GM23248 (cell line): ENCODE measurements around the gene TMEM14A. TPM values are rescaled to one million over a fixed set of nuclear protein-coding genes. Genes with fewer than 3 reads are reported as not detected.
A peak's percentile ranks its signal among the peaks of the same experiment; 100 is the strongest.

Experiments
- DNase-seq: peaks from one replicate; pipeline ENCODE4 v3.0.0-alpha.2; 2015
- H2AFZ ChIP-seq: fragments of 200-600 bp; sonication (generic); 2 replicates; pipeline ENCODE4 v1.6.1; 2016; ENCODE audit warnings: antibody characterized with exemption
- H3F3A ChIP-seq: fragments of 200-600 bp; sonication (generic); 2 replicates; pipeline ENCODE4 v1.6.1; 2016; ENCODE audit warnings: mild to moderate bottlenecking, antibody characterized with exemption, mixed run types; ENCODE audit not compliant: insufficient read depth
- H3K27ac ChIP-seq: fragments of 200-600 bp; sonication (generic); 2 replicates; pipeline ENCODE4 v1.5.1; 2016; ENCODE audit warnings: mild to moderate bottlenecking
- H3K27me3 ChIP-seq: fragments of 200-600 bp; sonication (generic); replicated peaks from 2 replicates; pipeline ENCODE4 v1.6.1; 2016; ENCODE audit warnings: mild to moderate bottlenecking; ENCODE audit not compliant: insufficient read depth
- H3K36me3 ChIP-seq: fragments of 200-600 bp; sonication (generic); 2 replicates; pipeline ENCODE4 v1.6.1; 2016; ENCODE audit warnings: low read depth, mild to moderate bottlenecking
- H3K4me1 ChIP-seq: fragments of 200-600 bp; sonication (generic); 2 replicates; pipeline ENCODE4 v1.6.1; 2016; ENCODE audit warnings: mild to moderate bottlenecking; ENCODE audit not compliant: insufficient read depth
- H3K4me2 ChIP-seq: fragments of 200-600 bp; sonication (generic); one replicate; pipeline ENCODE4 v1.6.1; 2016; ENCODE audit warnings: mild to moderate bottlenecking; ENCODE audit not compliant: unreplicated experiment
- H3K4me3 ChIP-seq: fragments of 200-600 bp; sonication (generic); 2 replicates; pipeline ENCODE4 v1.5.1; 2016; ENCODE audit warnings: mild to moderate bottlenecking
- H3K79me2 ChIP-seq: fragments of 200-600 bp; sonication (generic); 2 replicates; pipeline ENCODE4 v1.6.1; 2016; ENCODE audit warnings: mild to moderate bottlenecking; ENCODE audit not compliant: insufficient read depth
- H3K9ac ChIP-seq: fragments of 200-600 bp; sonication (generic); 2 replicates; pipeline ENCODE4 v1.6.1; 2016; ENCODE audit warnings: mild to moderate bottlenecking
- H3K9me2 ChIP-seq: fragments of 200-600 bp; sonication (generic); 2 replicates; pipeline ENCODE4 v1.6.1; 2016; ENCODE audit warnings: mixed run types, mild to moderate bottlenecking, moderate library complexity; ENCODE audit not compliant: insufficient read depth
- H3K9me3 ChIP-seq: fragments of 200-600 bp; sonication (generic); one replicate; pipeline ENCODE4 v1.6.1; 2017; ENCODE audit warnings: low read depth
- H4K20me1 ChIP-seq: fragments of 200-600 bp; sonication (generic); 2 replicates; pipeline ENCODE4 v1.6.0; 2016; ENCODE audit not compliant: insufficient read depth
- EZH2 ChIP-seq: fragments of 200-600 bp; sonication (generic); IDR thresholded peaks from 2 replicates; pipeline ENCODE4 v1.6.1; 2018; ENCODE audit warnings: antibody characterized with exemption, mild to moderate bottlenecking; ENCODE audit not compliant: insufficient read depth, poor library complexity, severe bottlenecking
- EZH2phosphoT487 ChIP-seq: fragments of 200-600 bp; sonication (generic); IDR thresholded peaks from 2 replicates; pipeline ENCODE4 v1.6.1; 2018; ENCODE audit warnings: antibody characterized with exemption, moderate library complexity, mild to moderate bottlenecking, low read depth; ENCODE audit not compliant: insufficient read depth
- WGBS, 2 experiments: methylation state at CpG; one replicate each; pipeline ENCODE4 v1.1.6; 2015 to 2017; ENCODE audit warnings: low lambda C conversion rate in 2 of 2, low coverage in 1 of 2; ENCODE audit errors: missing lambda C conversion rate in 2 of 2; 5-methylcytosine and 5-hydroxymethylcytosine counted together
- in situ Hi-C: fragments of 300-500 bp; cut with MboI; formaldehyde crosslinking; loops from 2 replicates; pipeline ENCODE4 v1.15.0; 2020
- polyA plus RNA-seq: library from polyadenylated mRNA; unstranded; fragments of >200 nt; fragmentation: Nextera tagmentation; extraction: Ambion mirVana; gene quantifications from 2 replicates; pipeline ENCODE4 v1.2.1, GENCODE V29; 2016
- total RNA-seq: library from RNA; depleted of rRNA; stranded (reverse); fragments of >200 nt; shearing (Covaris generic); gene quantifications from 2 replicates; pipeline ENCODE4 v1.2.3, GENCODE V29; 2014

The TMEM14A gene
- total and polyA plus RNA-seq, 2 experiments from 2014 or later = 64.0 to 95.1 TPM

DNA sequence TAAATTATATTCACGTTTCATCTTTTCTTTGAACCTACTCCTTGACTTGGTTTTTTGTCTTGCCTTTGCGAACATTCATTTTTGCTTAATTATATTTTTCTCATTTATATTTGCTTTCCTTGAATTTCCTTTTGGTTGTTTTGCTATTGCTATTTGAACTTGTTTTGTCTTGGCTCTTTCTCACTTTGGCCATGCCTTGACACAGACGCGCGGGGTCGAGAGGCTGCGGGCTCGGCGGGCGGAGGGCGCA is 7.1 kb upstream of the TMEM14A start:
- Histone ChIP-seq H3K27me3 (no peaks in the 10 kb centered on the region), H3K4me1 (peaks cover 28% of the 10 kb centered on the region), H3K79me2 (peaks cover 23% of the 10 kb centered on the region), H4K20me1 (no peaks in the 10 kb centered on the region), H3K4me2 (peak overlapping the region; percentile 99), H3K36me3 (no peaks in the 10 kb centered on the region), H3K27ac (0 out of 2 replicates have a peak overlapping the region, but pooled peaks have one; percentile 7), H3K9me3 (no peaks in the 10 kb centered on the region), H3F3A (peaks cover 30% of the 10 kb centered on the region), H3K9me2 (no peaks in the 10 kb centered on the region), H3K4me3 (peak overlapping the region; percentile 91), H2AFZ (peak overlapping the region; percentile 96), H3K9ac (peak overlapping the region; percentile 76)
- WGBS, 2 experiments = 0% methylated on average over 11 of the region's 11 CpGs
- in situ Hi-C loops = loop anchor here (5.0 kb wide), 1 partner anchor 257 kb away; no protein-coding TSS in a partner anchor
- no peak for DNase-seq
- no peak for TF ChIP-seq EZH2
- no peak for TF ChIP-seq EZH2phosphoT487

- no peaks in the 10 kb centered on the region for H3K27me3 ChIP-seq
- H3K4me2 ChIP-seq = peak overlapping the region; percentile 99
- DNase-seq = peak; percentile 96
- H3K9me2 ChIP-seq = no peaks in the 10 kb centered on the region
- peaks cover 36% of the 10 kb centered on the region for H3F3A ChIP-seq
- 1% methylated on average over 53 of the region's 53 CpGs for WGBS, 2 experiments
- TF ChIP-seq EZH2 (no peak), EZH2phosphoT487 (no peak)
- peak overlapping the region; percentile 91 for H3K4me3 ChIP-seq
- H3K4me1 ChIP-seq = peaks cover 28% of the 10 kb centered on the region
- in situ Hi-C loops = loop anchor here (5.0 kb wide), 1 partner anchor 257 kb away; no protein-coding TSS in a partner anchor
- peak overlapping the region; percentile 96 for H2AFZ ChIP-seq
- H3K36me3 ChIP-seq = no peaks in the 10 kb centered on the region
- no peaks in the 10 kb centered on the region for H4K20me1 ChIP-seq
- no peaks in the 10 kb centered on the region for H3K9me3 ChIP-seq
- H3K9ac ChIP-seq = peak overlapping the region; percentile 76
- 0 out of 2 replicates have a peak overlapping the region, but pooled peaks have one; percentile 7 for H3K27ac ChIP-seq
- peaks cover 23% of the 10 kb centered on the region for H3K79me2 ChIP-seq
Measured at GRCh38 chr6:52664186-52664990, 6.5 kb upstream of the TMEM14A start.

DNA sequence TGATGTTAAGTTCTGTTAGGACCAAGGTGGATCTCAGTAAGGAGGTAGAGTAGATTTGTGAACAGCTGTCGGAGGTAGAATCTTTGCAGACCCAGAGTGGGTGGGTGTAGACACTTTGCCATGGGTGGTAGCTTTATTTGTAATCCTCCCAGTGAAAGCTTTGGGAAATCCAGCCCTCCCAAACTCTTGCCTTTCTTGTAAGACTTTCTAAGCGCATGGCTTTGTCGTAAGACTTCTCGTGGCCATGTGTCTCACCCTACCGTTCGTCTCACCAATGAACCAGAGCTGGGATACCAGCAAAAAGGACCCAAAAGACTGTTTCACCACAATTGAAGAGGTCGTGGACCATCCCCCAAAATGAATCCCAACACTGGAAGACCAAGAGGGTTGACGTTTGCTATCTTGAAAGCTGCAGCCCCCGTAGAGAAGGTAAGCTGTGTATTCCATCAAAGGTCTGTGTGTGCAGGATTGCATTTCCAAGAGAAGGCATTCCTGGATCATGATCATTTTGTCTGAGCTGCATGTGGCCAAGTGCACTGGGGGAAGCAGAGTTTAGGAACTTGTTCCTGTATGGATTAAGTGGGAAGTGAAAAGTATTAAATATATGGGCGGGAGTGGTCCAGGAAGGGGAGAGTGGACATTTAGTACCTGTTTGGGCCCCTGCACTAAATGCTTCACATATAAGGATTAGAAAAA is 5.8 kb upstream of the TMEM14A start:
- H3K4me2 ChIP-seq = peak overlapping the region; percentile 99
- H3K27me3 ChIP-seq = no peaks in the 10 kb centered on the region
- H3K9ac ChIP-seq = peak overlapping the region; percentile 76
- no peaks in the 10 kb centered on the region for H3K36me3 ChIP-seq
- H3K9me2 ChIP-seq = no peaks in the 10 kb centered on the region
- no peak overlapping the region for H3K27ac ChIP-seq
- no peaks in the 10 kb centered on the region for H4K20me1 ChIP-seq
- in situ Hi-C loops = loop anchor here (5.0 kb wide), 1 partner anchor 258 kb away; no protein-coding TSS in a partner anchor
- H3K79me2 ChIP-seq = peaks cover 23% of the 10 kb centered on the region
- peaks cover 43% of the 10 kb centered on the region for H3F3A ChIP-seq
- DNase-seq = peak; percentile 44
- TF ChIP-seq EZH2phosphoT487 (no peak), EZH2 (no peak)
- H3K4me1 ChIP-seq = peaks cover 28% of the 10 kb centered on the region
- H3K9me3 ChIP-seq = no peaks in the 10 kb centered on the region
- H2AFZ ChIP-seq = peak overlapping the region; percentile 96
- H3K4me3 ChIP-seq = peak overlapping the region; percentile 91
- 38 to 40% methylated on average over 10 of the region's 10 CpGs for WGBS, 2 experiments

DNA sequence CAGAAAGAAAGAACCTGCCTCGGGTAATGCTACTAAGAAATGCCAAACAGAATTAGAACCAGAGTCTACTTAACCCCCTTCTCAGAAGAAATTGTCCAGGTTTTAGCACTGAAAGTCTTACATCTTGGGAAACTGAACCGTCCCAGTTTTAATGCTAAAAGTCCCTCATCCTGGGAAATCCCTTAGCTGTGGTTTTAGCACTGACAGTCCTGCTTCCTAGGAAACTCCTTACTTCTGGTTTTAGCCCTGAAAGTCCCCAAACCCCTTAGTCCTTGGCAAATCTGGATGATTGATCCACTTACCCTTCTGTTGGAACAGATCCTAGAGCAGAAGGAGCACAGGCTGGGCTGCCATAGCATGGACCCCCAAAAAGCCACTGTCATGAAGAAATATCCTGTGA is 4.8 kb upstream of the TMEM14A start:
- peak overlapping the region; percentile 76 for H3K9ac ChIP-seq
- no peaks in the 10 kb centered on the region for H3K27me3 ChIP-seq
- H3K36me3 ChIP-seq = no peaks in the 10 kb centered on the region
- WGBS, 2 experiments = 70 to 71% methylated on average over 2 of the region's 2 CpGs
- no peak overlapping the region for H3K27ac ChIP-seq
- H3K4me1 ChIP-seq = peaks cover 32% of the 10 kb centered on the region
- no peaks in the 10 kb centered on the region for H4K20me1 ChIP-seq
- no peak for DNase-seq
- peaks cover 42% of the 10 kb centered on the region for H3F3A ChIP-seq
- no peak overlapping the region for H2AFZ ChIP-seq
- no peaks in the 10 kb centered on the region for H3K9me3 ChIP-seq
- TF ChIP-seq EZH2 (no peak), EZH2phosphoT487 (no peak)
- H3K4me3 ChIP-seq = peak overlapping the region; percentile 91
- in situ Hi-C loops = no loop called here
- no peaks in the 10 kb centered on the region for H3K9me2 ChIP-seq
- H3K79me2 ChIP-seq = peaks cover 23% of the 10 kb centered on the region
- peak overlapping the region; percentile 99 for H3K4me2 ChIP-seq
